ENCODE measurements around the gene NBEAL2.

The NBEAL2 gene

GRCh38 chr3:46950650-46951241, 28.7 kb upstream of the NBEAL2 start:
- TF ChIP-seq CTCF (IDR thresholded peaks at IDR 0.05; ENCODE audit: borderline replicate concordance, insufficient read depth, low read depth, low read length): no peak

DNA sequence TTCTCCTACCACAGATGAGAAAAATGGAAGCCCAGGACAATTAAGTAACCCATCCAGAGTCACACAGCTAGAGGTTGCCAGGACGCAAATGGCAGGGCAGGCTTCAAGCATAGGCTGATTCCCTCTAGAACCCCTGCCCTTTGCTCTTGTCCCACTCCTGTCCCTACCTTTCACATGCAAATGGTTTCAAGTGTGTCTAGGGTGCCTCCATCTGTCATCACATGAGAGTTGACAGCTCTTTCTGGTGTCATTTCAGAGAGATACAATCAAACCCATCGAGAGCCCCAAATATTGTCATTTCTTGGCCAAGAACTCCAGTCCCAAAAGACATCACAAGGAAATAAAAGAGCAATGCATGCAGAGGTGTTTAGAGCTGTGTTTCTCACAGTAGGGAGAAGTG, 26.7 kb upstream of the NBEAL2 start:
- H3K4me3 ChIP-seq (ENCODE audit: low read depth, low read length): no peak overlapping the region
- no peak for TF ChIP-seq CTCF (IDR thresholded peaks at IDR 0.05; ENCODE audit: borderline replicate concordance, insufficient read depth, low read depth, low read length)

More at GRCh38 chr3:46950650-46951241, 28.7 kb upstream of the NBEAL2 start:
- H3K4me3 ChIP-seq (ENCODE audit: low read depth, low read length): no peak overlapping the region

DNA sequence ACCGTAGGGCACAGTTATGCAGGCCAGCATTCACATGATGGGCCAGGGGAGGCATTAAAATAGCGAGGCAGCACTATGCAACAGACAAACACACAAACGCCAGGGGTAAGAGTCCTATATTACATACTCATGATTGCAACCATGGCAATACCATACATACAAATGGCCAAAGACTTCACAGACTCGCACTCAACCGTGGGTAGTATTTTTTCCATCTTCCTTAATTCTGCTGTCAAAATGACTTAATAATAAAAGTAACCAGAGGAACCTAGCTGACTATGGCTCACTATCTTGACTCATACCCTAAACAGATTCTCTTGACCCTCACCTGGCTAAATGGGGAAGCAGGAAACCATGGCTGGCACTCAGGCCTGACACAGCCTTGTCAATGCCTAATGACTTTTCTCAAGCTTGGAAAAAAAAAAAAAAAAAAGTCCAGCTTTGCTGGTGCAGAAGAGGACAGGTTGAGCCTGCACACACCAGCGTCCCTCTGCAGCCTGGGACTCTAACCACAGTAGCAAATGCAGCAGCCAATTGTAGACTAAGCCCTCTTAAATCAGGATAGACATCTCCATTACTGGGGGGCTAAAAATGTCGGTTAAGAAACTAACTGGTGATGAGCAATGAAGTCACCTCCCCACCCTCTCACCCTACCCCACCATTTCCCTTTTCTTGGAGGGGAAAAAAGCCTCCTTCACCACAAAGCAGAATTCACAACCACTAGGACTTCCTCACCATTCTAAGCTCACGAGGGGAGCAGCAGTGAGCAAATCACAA, 26.0 kb upstream of the NBEAL2 start:
- H3K4me3 ChIP-seq (ENCODE audit: low read depth, low read length): no peak overlapping the region
- TF ChIP-seq CTCF (IDR thresholded peaks at IDR 0.05; ENCODE audit: borderline replicate concordance, insufficient read depth, low read depth, low read length): no peak

- no peak for TF ChIP-seq CTCF (IDR thresholded peaks at IDR 0.05; ENCODE audit: borderline replicate concordance, insufficient read depth, low read depth, low read length)
- H3K4me3 ChIP-seq (ENCODE audit: low read depth, low read length): no peak overlapping the region
These were observed 25.3 kb upstream of the NBEAL2 start for GRCh38 chr3:46954178-46954577.

GRCh38 chr3:46955157-46955556, 24.3 kb upstream of the NBEAL2 start:
- H3K4me3 ChIP-seq (ENCODE audit: low read depth, low read length): no peak overlapping the region
- no peak for TF ChIP-seq CTCF (IDR thresholded peaks at IDR 0.05; ENCODE audit: borderline replicate concordance, insufficient read depth, low read depth, low read length)

GRCh38 chr3:46955801-46956259, 23.6 kb upstream of the NBEAL2 start:
- no peak for TF ChIP-seq CTCF (IDR thresholded peaks at IDR 0.05; ENCODE audit: borderline replicate concordance, insufficient read depth, low read depth, low read length)
- H3K4me3 ChIP-seq (ENCODE audit: low read depth, low read length): no peak overlapping the region

Data from GM12875 (cell line).